K562 (cell line): Measurements from ENCODE around the gene CNIH3. TPM values are rescaled to one million over a fixed set of nuclear protein-coding genes. Genes with fewer than 3 reads are reported as not detected.
A peak's percentile ranks its signal among the peaks of the same experiment; 100 is the strongest.

Experiments used
- ATAC-seq: fragments of 200-7000 bp; cut with Tn5 transposase; 3 replicates; pipeline ENCODE4 v1.9.1; 2020; ENCODE audit warnings: moderate library complexity
- BruUV-seq: library from RNA; stranded (reverse); fragments of 400-500 nt; replicated peaks from 2 replicates; lab custom pipeline; 2021; lab: Mats Ljungman, UMichigan
- CTCF ChIA-PET: fragments of 300-600 bp; formaldehyde crosslinking; extraction: SDS; loops from one replicate; lab custom pipeline; 2021; ENCODE audit warnings: low intra/inter-chr PET ratio; lab: Yijun Ruan, JAX
- POLR2A ChIA-PET: fragments of 300-600, 350-650 bp; sonication (Branson Sonifier 250); formaldehyde crosslinking; extraction: SDS; loops from one replicate; lab custom pipeline; 2021; ENCODE audit warnings: antibody characterized with exemption, inconsistent platforms; lab: Yijun Ruan, JAX
- DNase-seq, 4 experiments: peaks; one replicate each; pipeline versions ENCODE4 v3.0.0 to v3.0.0-alpha.2; 2011 to 2018; ENCODE audit warnings: low spot score in 3 of 4, mixed read lengths in 3 of 4; ENCODE audit errors: extremely low read depth in 1 of 4
- FAIRE-seq: peaks from 2 replicates; lab custom pipeline; 2011; peaks lifted over from hg19 to GRCh38; lab: Jason Lieb, UNC
- H2AFZ ChIP-seq: 2 replicates; pipeline ENCODE4 v1.6.0; 2011; ENCODE audit warnings: low read depth, low read length, control low read depth, inconsistent platforms
- H3K27ac ChIP-seq: fragments of 200-600 bp; 3 replicates; pipeline ENCODE4 v1.8.0; 2011; ENCODE audit warnings: low read depth, mild to moderate bottlenecking, control low read depth, inconsistent platforms, low read length, moderate library complexity, mixed read lengths; ENCODE audit errors: extremely low read depth
- H3K27me3 ChIP-seq, 2 experiments: fragments of 300-600 bp in 1 of 2; 2 replicates in 1 of 2; 3 replicates in 1 of 2; pipeline versions ENCODE4 v1.6.0 to v1.8.0; 2011; ENCODE audit warnings: inconsistent platforms in 2 of 2, low read length in 2 of 2, mild to moderate bottlenecking in 1 of 2, mixed read lengths in 1 of 2, moderate library complexity in 1 of 2; ENCODE audit not compliant: control insufficient read depth in 2 of 2, insufficient read depth in 2 of 2
- H3K36me3 ChIP-seq: fragments of 300-600 bp; 3 replicates; pipeline ENCODE4 v1.8.0; 2011; ENCODE audit warnings: mild to moderate bottlenecking, low read length, inconsistent platforms; ENCODE audit not compliant: control insufficient read depth, insufficient read depth
- H3K4me1 ChIP-seq, 2 experiments: fragments of 200-600 bp in 1 of 2; replicated peaks in 1 of 2; 2 replicates in 1 of 2; 3 replicates in 1 of 2; pipeline versions ENCODE4 v1.5.1 to v1.8.0; 2011; ENCODE audit warnings: inconsistent platforms in 2 of 2, low read length in 2 of 2, mild to moderate bottlenecking in 1 of 2, mixed read lengths in 1 of 2, moderate library complexity in 1 of 2; ENCODE audit not compliant: control insufficient read depth in 2 of 2, insufficient read depth in 2 of 2
- H3K4me2 ChIP-seq: 2 replicates; pipeline ENCODE4 v1.6.1; 2011; ENCODE audit warnings: low read length, control low read depth, inconsistent platforms, mixed read lengths; ENCODE audit not compliant: insufficient read depth
- H3K4me3 ChIP-seq: fragments of 200-600 bp; sonication (generic), shearing (Covaris generic); 2 replicates; pipeline ENCODE4 v1.5.1; 2016; ENCODE audit warnings: control low read depth, inconsistent platforms
- H3K79me2 ChIP-seq: fragments of 200-600 bp; 3 replicates; pipeline ENCODE4 v1.8.0; 2011; ENCODE audit warnings: low read length, inconsistent platforms; ENCODE audit not compliant: control insufficient read depth, insufficient read depth
- H3K9ac ChIP-seq, 2 experiments: 2 replicates each; pipeline versions ENCODE4 v1.6.0 to v1.6.1; 2011; ENCODE audit warnings: low read depth in 2 of 2, low read length in 2 of 2, control low read depth in 1 of 2, inconsistent platforms in 1 of 2, mild to moderate bottlenecking in 1 of 2, mixed read lengths in 1 of 2; ENCODE audit not compliant: insufficient read depth in 1 of 2
- H3K9me1 ChIP-seq: one replicate; pipeline ENCODE4 v1.6.0; 2011; ENCODE audit warnings: inconsistent platforms, mild to moderate bottlenecking, low read length, moderate library complexity; ENCODE audit not compliant: control insufficient read depth, insufficient read depth
- H3K9me3 ChIP-seq: replicated peaks from 2 replicates; pipeline ENCODE4 v1.5.1; 2011; ENCODE audit warnings: low read depth, low read length, inconsistent platforms; ENCODE audit not compliant: control insufficient read depth, insufficient read depth
- H4K20me1 ChIP-seq: replicated peaks from 2 replicates; pipeline ENCODE4 v1.6.1; 2011; ENCODE audit warnings: low read length, inconsistent platforms, mixed read lengths; ENCODE audit not compliant: control insufficient read depth, insufficient read depth
- CLOCK ChIP-seq: fragments of 250-450 bp; sonication (Bioruptor Pico); IDR thresholded peaks from 2 replicates; pipeline ENCODE4 v1.4.0; 2020; ENCODE audit warnings: mild to moderate bottlenecking, moderate library complexity, borderline replicate concordance
- GATA2 ChIP-seq: sonication (generic); formaldehyde crosslinking; IDR thresholded peaks from 2 replicates; pipeline ENCODE4 v1.4.0; 2020; ENCODE audit warnings: mild to moderate bottlenecking, missing genetic modification reagents
- KAT2B ChIP-seq: IDR thresholded peaks from one replicate; pipeline ENCODE4 v1.6.1; 2012; ENCODE audit warnings: low read depth, mild to moderate bottlenecking, control low read depth, inconsistent platforms, low read length, moderate library complexity
- KLF6 ChIP-seq: fragments of 250-450 bp; sonication (Bioruptor Pico); IDR thresholded peaks from 2 replicates; pipeline ENCODE4 v1.4.0; 2020; ENCODE audit warnings: mild to moderate bottlenecking, moderate library complexity, borderline replicate concordance
- PATZ1 ChIP-seq: fragments of 250-450 bp; sonication (Bioruptor Pico); IDR thresholded peaks from 2 replicates; pipeline ENCODE4 v1.5.0; 2020; ENCODE audit warnings: mild to moderate bottlenecking, borderline replicate concordance
- PHF8 ChIP-seq: fragments of 200-600 bp; sonication (generic); IDR thresholded peaks from 2 replicates; pipeline ENCODE4 v1.6.1; 2012; ENCODE audit warnings: mixed run types, mild to moderate bottlenecking, inconsistent platforms, low read length, moderate library complexity, borderline replicate concordance
- POLR2G ChIP-seq: fragments of 200-400 bp; formaldehyde crosslinking; IDR thresholded peaks from 2 replicates; pipeline ENCODE4 v1.6.1; 2017; ENCODE audit warnings: low read depth, mild to moderate bottlenecking, antibody characterized with exemption, low read length, moderate library complexity
- SRSF9 ChIP-seq: fragments of 200-400 bp; formaldehyde crosslinking; IDR thresholded peaks from 2 replicates; pipeline ENCODE4 v1.6.1; 2017; ENCODE audit warnings: low read depth, low read length, borderline replicate concordance
- ZNF282 ChIP-seq: sonication (generic); formaldehyde crosslinking; IDR thresholded peaks from 2 replicates; pipeline ENCODE4 v1.8.1; 2023; ENCODE audit warnings: missing genetic modification reagents
- ZNF316 ChIP-seq: fragments of 450-650 bp; IDR thresholded peaks from 2 replicates; pipeline ENCODE4 v1.6.1; 2016
- ZNF707 ChIP-seq: fragments of 250-450 bp; sonication (Bioruptor Pico); conservative IDR thresholded peaks from 2 replicates; pipeline ENCODE4 v1.8.0; 2022; ENCODE audit warnings: inconsistent platforms, mild to moderate bottlenecking, moderate library complexity
- WGBS: fragments of 100-300 bp; shearing (Covaris generic); methylation state at CpG from one replicate; pipeline ENCODE4 v1.1.6; 2016; ENCODE audit warnings: low coverage, mixed read lengths; ENCODE audit not compliant: insufficient coverage; ENCODE audit errors: missing lambda C conversion rate; 5-methylcytosine and 5-hydroxymethylcytosine counted together
- in situ Hi-C: fragments of 300-500 bp; cut with MboI; formaldehyde crosslinking; loops from 4 replicates; pipeline ENCODE4 v1.15.0; 2018; ENCODE audit warnings: inconsistent platforms, mixed read lengths
- intact Hi-C: fragments of 100-400 bp; cut with micrococcal nuclease; formaldehyde crosslinking; loops from 2 replicates; pipeline ENCODE4 v1.14.2; 2022
- polyA plus RNA-seq, 8 experiments: library from polyadenylated mRNA; depleted of rRNA in 4 of 8; stranded (reverse) in 5 of 8; unstranded in 3 of 8; fragments of >200 nt; fragmentation: Nextera tagmentation in 2 of 8; fragmentation: Illumina TruSeq in 1 of 8; extraction: Ambion mirVana in 2 of 8; extraction: Trizol in 1 of 8; gene quantifications; 2 replicates each; pipeline versions ENCODE4 v1.2.1 to v1.2.3, GENCODE V29; 2011 to 2014; ENCODE audit warnings: inconsistent platforms in 1 of 8, missing spikeins in 1 of 8
- total RNA-seq, 7 experiments: library from RNA; depleted of rRNA in 6 of 7; stranded (reverse); fragments of >200 nt in 6 of 7; fragmentation: Illumina TruSeq in 2 of 7; extraction: Trizol in 2 of 7; gene quantifications; 2 replicates each; pipeline versions ENCODE4 v1.2.1 to v1.2.3, GENCODE V29; 2011 to 2021; ENCODE audit warnings: low replicate concordance in 1 of 7

CNIH3 gene
- total and polyA plus RNA-seq, 9 of the 15 experiments (the other 6 are each of a cell fraction or from before 2014, with no cell fraction given), result 0.14 to 1.8 (median 0.79) TPM

GRCh38 chr1:224583774-224584173 lies 32.3 kb upstream of the CNIH3 start:
- in situ Hi-C loops (no loop called here), intact Hi-C loops (no loop called here)
- Histone ChIP-seq H3K4me2 (no peak overlapping the region), H3K27me3 (peaks cover 5 to 10% of the 10 kb centered on the region in 2 experiments; a peak in 2 of 5 replicates), H3K4me1 (no peaks in the 10 kb centered on the region), H3K4me3 (no peak overlapping the region), H3K9me3 (no peaks in the 10 kb centered on the region), H3K36me3 (no peaks in the 10 kb centered on the region), H3K79me2 (no peaks in the 10 kb centered on the region), H3K27ac (no peak overlapping the region), H3K9ac (no peak overlapping the region), H2AFZ (no peak overlapping the region), H4K20me1 (no peaks in the 10 kb centered on the region), H3K9me1 (no peaks in the 10 kb centered on the region)
- FAIRE-seq (no peak), DNase-seq (no peak), ATAC-seq (no peak)
- CTCF ChIA-PET, result no interaction called here
- no TSS peak for BruUV-seq
- TF ChIP-seq ZNF707 (CRISPR knock-in tag) (peak; percentile 75; the same call in 1 of the 2 replicates), KLF6 (CRISPR knock-in tag) (no peak), ZNF316 (0 out of 2 replicates have a peak, but pooled peaks have one; percentile 17)
- WGBS, result 1% methylated on average over 3 of the region's 3 CpGs
- POLR2A ChIA-PET, result no interaction called here

- ChIA-PET CTCF (no interaction called here), POLR2A (no interaction called here)
- DNase-seq (no peak), FAIRE-seq (no peak), ATAC-seq (no peak)
- 13% methylated on average over 10 of the region's 10 CpGs for WGBS
- H3K27ac ChIP-seq, result no peak overlapping the region
- no peak overlapping the region for H3K9ac ChIP-seq
- H3K36me3 ChIP-seq, result no peaks in the 10 kb centered on the region
- H3K4me2 ChIP-seq, result no peak overlapping the region
- peaks cover 2 to 10% of the 10 kb centered on the region in 2 experiments; a peak in 2 of 5 replicates for H3K27me3 ChIP-seq
- H3K79me2 ChIP-seq, result no peaks in the 10 kb centered on the region
- intact Hi-C loops (no loop called here), in situ Hi-C loops (no loop called here)
- H3K9me3 ChIP-seq, result no peaks in the 10 kb centered on the region
- H3K9me1 ChIP-seq, result no peaks in the 10 kb centered on the region
- no peaks in the 10 kb centered on the region for H4K20me1 ChIP-seq
- no TSS peak for BruUV-seq
- H2AFZ ChIP-seq, result no peak overlapping the region
- no peaks in the 10 kb centered on the region for H3K4me1 ChIP-seq
- no peak overlapping the region for H3K4me3 ChIP-seq
- TF ChIP-seq CLOCK (no peak), PATZ1 (CRISPR knock-in tag) (no peak), GATA2 (CRISPR knock-in tag) (no peak), KAT2B (no peak), PHF8 (no peak), SRSF9 (no peak), ZNF282 (CRISPR knock-in tag) (no peak), POLR2G (no peak)
Measured at GRCh38 chr1:224585051-224585450, 31.1 kb upstream of the CNIH3 start.
